MG63 (cell line): ENCODE measurements around the gene SGCA. TPM values are rescaled to one million over a fixed set of nuclear protein-coding genes. Genes with fewer than 3 reads are reported as not detected.
A peak's percentile ranks its signal among the peaks of the same experiment; 100 is the strongest.

Source experiments
- DNase-seq: peaks from one replicate; pipeline ENCODE4 v3.0.0-alpha.2; 2020
- H3K27me3 ChIP-seq: fragments of 250-450 bp; sonication (Bioruptor Pico); 2 replicates; pipeline ENCODE4 v1.5.1; 2020; ENCODE audit warnings: mild to moderate bottlenecking, moderate library complexity
- H3K36me3 ChIP-seq: fragments of 250-450 bp; sonication (Bioruptor Pico); 2 replicates; pipeline ENCODE4 v1.5.1; 2020; ENCODE audit warnings: mild to moderate bottlenecking, moderate library complexity
- H3K4me3 ChIP-seq: fragments of 250-450 bp; sonication (Bioruptor Pico); 2 replicates; pipeline ENCODE4 v1.5.1; 2020; ENCODE audit warnings: mild to moderate bottlenecking, moderate library complexity
- H3K9me3 ChIP-seq: fragments of 250-450 bp; sonication (Bioruptor Pico); 2 replicates; pipeline ENCODE4 v1.5.1; 2020; ENCODE audit warnings: mild to moderate bottlenecking, moderate library complexity
- total RNA-seq: library from RNA; depleted of rRNA; stranded (reverse); fragments of >200 nt; shearing (Covaris generic); gene quantifications from 2 replicates; pipeline ENCODE4 v1.2.3, GENCODE V29; 2014; ENCODE audit warnings: low replicate concordance; rRNA removed

The SGCA gene
- total RNA-seq, 1 experiment from 2014 or later = 1.1 TPM

GRCh38 chr17:50214976-50215760 lies 49.4 kb downstream of the SGCA start:
- DNase-seq = no peak
- Histone ChIP-seq H3K9me3 (no peaks in the 10 kb centered on the region), H3K36me3 (no peaks in the 10 kb centered on the region)

DNA sequence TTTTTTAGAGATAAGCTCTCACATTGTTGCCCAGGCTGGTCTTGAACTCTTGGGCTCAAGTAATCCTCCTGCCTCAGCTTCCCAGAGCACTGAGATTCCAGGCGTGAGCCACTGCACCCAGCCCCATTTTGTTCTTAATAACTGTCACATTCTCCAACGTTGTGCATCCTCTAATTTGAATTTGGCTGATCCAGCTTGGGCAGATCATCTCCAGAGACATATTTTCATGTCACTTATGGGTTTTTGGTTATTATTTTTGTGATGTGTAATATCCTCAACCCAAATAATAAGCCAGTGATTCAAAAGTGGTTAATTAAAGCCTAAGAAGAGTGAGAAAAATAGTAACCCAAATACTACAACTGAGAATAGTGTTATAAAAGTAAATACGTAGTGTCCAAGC lies 51.8 kb downstream of the SGCA start:
- H3K4me3 ChIP-seq = no peak overlapping the region
- H3K36me3 ChIP-seq = no peaks in the 10 kb centered on the region
- no peak for DNase-seq
- H3K9me3 ChIP-seq = no peaks in the 10 kb centered on the region
- H3K27me3 ChIP-seq = no peaks in the 10 kb centered on the region

More at GRCh38 chr17:50214976-50215760, 49.4 kb downstream of the SGCA start:
- H3K27me3 ChIP-seq = no peaks in the 10 kb centered on the region
- H3K4me3 ChIP-seq = no peak overlapping the region

DNA sequence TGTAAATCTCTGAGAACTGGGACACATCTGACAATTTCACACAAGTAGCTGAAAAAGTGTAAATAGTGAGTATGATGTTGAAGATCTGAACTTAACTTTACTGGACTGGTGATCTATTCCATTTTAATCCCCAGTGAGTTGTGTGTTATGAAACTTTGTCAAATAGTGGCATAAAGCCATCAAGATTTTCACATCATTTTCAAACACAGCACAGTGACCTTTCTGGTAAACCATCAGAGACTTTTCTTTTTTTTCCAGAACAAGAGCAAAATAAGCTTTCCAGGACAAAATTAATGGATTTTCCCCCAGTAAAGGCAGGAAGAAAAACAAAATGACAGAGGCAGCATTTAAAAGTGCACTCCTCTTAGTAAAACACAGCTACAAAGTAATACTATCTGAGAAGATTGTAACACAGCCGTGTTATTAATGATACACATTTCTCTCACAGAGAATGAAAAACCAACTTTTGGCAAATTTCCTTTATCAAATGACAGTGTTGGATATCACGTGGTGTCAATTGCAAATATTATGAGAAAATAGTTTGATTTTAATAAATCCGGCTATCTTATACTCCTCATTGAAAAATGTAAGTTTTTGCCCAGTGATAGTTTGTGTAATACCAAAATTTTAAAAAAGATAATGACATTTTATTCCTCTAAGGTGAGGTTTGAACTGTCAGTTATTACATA lies 52.4 kb downstream of the SGCA start:
- no peak overlapping the region for H3K4me3 ChIP-seq
- no peaks in the 10 kb centered on the region for H3K9me3 ChIP-seq
- DNase-seq = no peak
- H3K36me3 ChIP-seq = no peaks in the 10 kb centered on the region
- H3K27me3 ChIP-seq = no peaks in the 10 kb centered on the region

DNA sequence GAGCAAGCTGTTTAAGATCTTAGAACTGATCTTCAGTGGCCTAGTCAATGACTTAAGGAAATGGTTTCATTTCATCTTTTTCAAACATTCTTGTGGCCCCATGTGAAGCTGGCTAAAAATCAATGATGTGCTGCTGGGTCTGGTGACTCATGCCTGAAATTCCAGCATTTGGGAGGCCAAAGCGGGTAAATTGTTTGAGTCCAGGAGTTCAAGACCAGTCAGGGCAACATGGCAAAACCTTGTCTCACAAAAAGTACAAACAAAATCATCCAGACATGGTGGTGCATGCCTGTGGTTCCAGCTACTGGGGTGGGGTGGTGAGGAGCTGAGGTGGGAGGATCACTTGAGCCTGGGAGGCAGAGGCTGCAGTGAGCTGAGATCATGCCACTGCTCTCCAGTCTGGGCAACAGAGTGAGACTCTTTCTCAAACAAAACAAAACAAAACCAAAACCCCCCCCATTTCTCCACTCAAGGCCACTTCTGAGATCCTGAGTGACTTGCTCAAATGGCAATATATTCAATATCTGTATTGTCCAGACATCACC lies 53.0 kb downstream of the SGCA start:
- no peaks in the 10 kb centered on the region for H3K27me3 ChIP-seq
- no peak overlapping the region for H3K4me3 ChIP-seq
- H3K36me3 ChIP-seq = no peaks in the 10 kb centered on the region
- peak; percentile 77 for DNase-seq
- no peaks in the 10 kb centered on the region for H3K9me3 ChIP-seq

- no peaks in the 10 kb centered on the region for H3K36me3 ChIP-seq
- H3K27me3 ChIP-seq = no peaks in the 10 kb centered on the region
- DNase-seq = peak; percentile 89
- H3K4me3 ChIP-seq = peak overlapping the region; percentile 13
- H3K9me3 ChIP-seq = no peaks in the 10 kb centered on the region
Measured at GRCh38 chr17:50219342-50219741, 53.5 kb downstream of the SGCA start.

- Histone ChIP-seq H3K4me3 (peak overlapping the region; percentile 13), H3K27me3 (no peaks in the 10 kb centered on the region), H3K9me3 (no peaks in the 10 kb centered on the region; the same call in 1 of the 2 replicates), H3K36me3 (no peaks in the 10 kb centered on the region)
- DNase-seq = peak; percentile 53
Measured at GRCh38 chr17:50219939-50220465, 54.2 kb downstream of the SGCA start.

GRCh38 chr17:50220811-50221210 lies 55.0 kb downstream of the SGCA start:
- Histone ChIP-seq H3K4me3 (no peak overlapping the region), H3K36me3 (no peaks in the 10 kb centered on the region), H3K9me3 (peaks cover 7% of the 10 kb centered on the region), H3K27me3 (no peaks in the 10 kb centered on the region)
- DNase-seq = no peak

GRCh38 chr17:50221266-50221863 lies 55.6 kb downstream of the SGCA start:
- H3K27me3 ChIP-seq = no peaks in the 10 kb centered on the region
- no peaks in the 10 kb centered on the region for H3K36me3 ChIP-seq
- H3K4me3 ChIP-seq = no peak overlapping the region
- peaks cover 10% of the 10 kb centered on the region for H3K9me3 ChIP-seq
- DNase-seq = peak; percentile 57

DNA sequence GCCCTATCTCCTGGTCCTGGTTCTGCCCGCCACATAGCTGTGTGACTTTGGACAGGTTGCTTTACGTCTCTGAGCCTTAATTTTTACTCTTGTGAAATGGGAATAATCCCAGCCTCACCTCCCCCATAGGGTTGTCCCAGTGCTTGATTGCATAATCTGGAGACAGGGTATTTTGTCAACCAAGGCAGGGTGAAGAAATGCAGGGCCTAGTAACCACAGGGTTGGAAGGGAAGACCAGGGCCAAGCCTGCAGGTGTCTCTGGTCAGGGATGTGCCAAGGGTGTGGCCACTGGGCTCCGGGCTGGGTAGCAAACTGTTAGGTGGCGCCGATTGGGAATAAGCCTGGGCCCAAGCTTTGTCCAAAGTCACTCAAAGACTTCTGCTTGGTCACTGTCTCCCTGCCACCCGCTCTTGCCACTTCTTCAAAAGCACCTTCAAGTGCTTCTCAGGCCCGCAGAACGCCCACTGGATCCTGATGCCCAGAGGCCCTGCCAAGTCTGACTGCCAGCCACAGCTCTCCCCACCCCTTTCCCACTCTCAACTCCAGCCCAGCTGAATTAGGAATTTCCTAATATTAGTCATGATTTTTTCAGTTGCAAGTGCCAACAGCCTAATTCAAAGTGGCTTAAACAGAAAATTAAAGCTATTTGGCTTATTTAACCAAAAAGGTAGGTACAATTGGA lies 56.2 kb downstream of the SGCA start:
- no peak overlapping the region for H3K4me3 ChIP-seq
- no peaks in the 10 kb centered on the region for H3K36me3 ChIP-seq
- peak; percentile 94 for DNase-seq
- no peaks in the 10 kb centered on the region for H3K27me3 ChIP-seq
- H3K9me3 ChIP-seq = peaks cover 15% of the 10 kb centered on the region

DNA sequence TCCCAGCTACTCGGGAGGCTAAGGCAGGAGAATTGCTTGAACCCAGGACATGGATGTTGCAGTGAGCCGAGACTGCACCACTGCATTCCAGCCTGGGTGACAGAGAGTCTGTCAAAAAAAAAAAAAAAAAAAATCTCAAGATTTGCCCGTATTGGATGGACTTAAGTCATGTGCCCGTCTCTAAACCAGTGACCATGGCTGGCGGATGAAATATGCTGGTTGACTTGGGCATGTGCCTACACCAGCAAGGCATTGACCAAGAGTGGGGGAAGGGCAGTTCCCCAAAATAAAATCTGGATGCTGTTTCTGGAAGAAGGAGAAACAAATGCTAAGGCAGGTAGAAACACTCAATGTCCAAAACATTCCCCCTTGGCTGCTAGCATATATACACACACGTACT lies 57.1 kb downstream of the SGCA start:
- no peak overlapping the region for H3K4me3 ChIP-seq
- peaks cover 21% of the 10 kb centered on the region for H3K9me3 ChIP-seq
- no peaks in the 10 kb centered on the region for H3K36me3 ChIP-seq
- no peak for DNase-seq
- H3K27me3 ChIP-seq = no peaks in the 10 kb centered on the region

Other genes starting within 250 kb of the SGCA start
- 6.1 and 8.6 TPM in 2 replicates for gene DLX4, start 196.8 kb upstream of the SGCA start, total RNA-seq
- gene DLX3, start 170.8 kb upstream of the SGCA start, total RNA-seq = 2.5 and 5.3 TPM in 2 replicates
- 162 and 248 TPM in 2 replicates for gene ITGA3, start 109.9 kb upstream of the SGCA start, total RNA-seq
- 16.9 and 25.8 TPM in 2 replicates for gene PDK2, start 70.7 kb upstream of the SGCA start, total RNA-seq
- not detected in 2 replicates for gene SAMD14, start 35.8 kb upstream of the SGCA start, total RNA-seq
- 56.1 and 68.2 TPM in 2 replicates for gene PPP1R9B, start 15.3 kb upstream of the SGCA start, total RNA-seq
- 261 and 431 TPM in 2 replicates for gene COL1A1, start 35.6 kb downstream of the SGCA start, total RNA-seq
- not detected in 2 replicates for gene TMEM92, start 108.5 kb downstream of the SGCA start, total RNA-seq
- 26.5 and 27.2 TPM in 2 replicates for gene XYLT2, start 180.1 kb downstream of the SGCA start, total RNA-seq
- gene MRPL27, start 207.2 kb downstream of the SGCA start, total RNA-seq = 74.4 and 99.7 TPM in 2 replicates
- 6.3 and 9.5 TPM in 2 replicates for gene EME1, start 207.2 kb downstream of the SGCA start, total RNA-seq
- 365 and 417 TPM in 2 replicates for gene LRRC59, start 231.5 kb downstream of the SGCA start, total RNA-seq